NCI-H187 treated with DMSO at 0.1 percent for 48 hours (cell line): ENCODE measurements around the gene DUSP28.

Experiments used
- DNase-seq: peaks from one replicate; lab custom pipeline; 2025; lab: John Stamatoyannopoulos, UW

The DUSP28 gene

DNA sequence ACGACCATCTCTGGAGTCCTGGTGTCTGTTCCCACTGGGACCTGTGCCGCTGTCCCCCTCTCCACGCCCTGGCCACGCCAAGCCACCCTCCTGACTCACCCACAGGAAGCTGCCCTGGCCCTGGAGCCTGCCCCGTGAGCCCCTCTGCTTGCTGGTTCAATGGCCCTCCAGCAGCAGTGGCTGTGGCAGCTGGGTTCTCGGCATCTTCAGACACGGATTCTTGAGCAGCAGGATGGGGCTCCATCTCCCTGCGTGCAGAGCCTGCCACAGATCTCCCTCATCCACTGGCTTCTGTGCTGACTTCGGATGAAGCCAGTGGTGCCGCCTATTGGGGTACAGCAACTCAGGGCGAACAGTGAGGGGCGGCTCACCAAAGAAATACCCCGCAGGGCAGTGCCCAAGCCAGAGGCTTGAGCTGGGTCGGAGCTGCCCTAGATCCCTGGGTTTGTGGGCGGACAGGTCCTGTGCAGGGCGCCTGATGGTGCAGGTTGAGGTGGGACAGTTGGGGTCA lies 40.3 kb downstream of the DUSP28 start:
- DNase-seq, result no peak

DNA sequence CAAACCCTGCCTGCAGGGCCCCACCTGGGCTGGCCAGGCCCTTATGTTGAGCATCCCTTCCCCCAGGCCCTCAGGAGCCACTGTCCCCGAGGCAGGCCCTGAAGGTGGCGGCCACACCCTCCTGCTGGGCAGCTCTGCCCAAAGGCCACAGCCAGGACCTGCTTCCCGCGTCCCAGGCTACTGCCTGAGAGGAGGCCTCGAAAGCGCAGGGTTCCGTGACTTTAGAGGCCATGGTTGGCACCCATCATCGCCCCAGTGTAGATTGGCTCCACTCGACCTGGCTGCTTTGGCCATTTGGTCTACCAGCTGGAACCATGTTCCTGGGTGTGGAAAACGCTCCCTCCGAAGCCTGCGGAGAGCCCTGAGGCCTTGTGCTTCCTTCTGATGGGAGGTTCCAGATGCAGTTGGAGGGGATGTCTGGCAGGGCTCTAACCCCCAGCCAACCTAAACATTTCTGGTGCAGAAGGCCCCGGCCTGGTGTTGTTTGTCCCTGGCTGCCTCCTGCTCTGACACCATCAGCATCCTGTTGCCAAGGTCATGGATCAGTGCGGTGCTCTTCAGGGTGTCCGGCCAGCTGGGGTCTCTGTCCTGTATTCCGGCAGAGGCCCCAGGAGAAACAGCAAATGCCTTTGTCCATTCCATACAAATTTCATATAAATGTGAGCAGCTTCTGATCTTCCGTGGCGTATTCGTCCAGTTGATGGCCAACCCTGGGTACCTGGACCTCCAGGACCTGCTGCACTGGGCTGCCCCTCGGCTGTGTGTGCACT lies 41.1 kb downstream of the DUSP28 start:
- DNase-seq, result no peak

DNA sequence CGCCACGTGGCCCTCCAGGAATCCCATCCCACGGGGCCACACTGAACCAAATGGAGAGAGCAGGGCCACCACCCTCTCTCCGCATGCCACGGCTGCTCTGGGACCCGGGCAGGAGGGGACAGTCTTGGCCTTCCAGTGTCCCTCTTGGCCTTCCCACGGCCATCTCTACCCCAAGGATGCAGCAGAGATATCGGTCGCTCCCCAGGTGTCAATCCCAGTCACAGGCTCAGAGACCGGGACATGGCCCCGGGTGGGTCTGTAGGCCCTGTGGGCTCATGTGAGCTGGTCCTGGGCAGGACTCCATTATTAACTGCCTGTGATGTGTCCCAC lies 41.6 kb downstream of the DUSP28 start:
- DNase-seq, result no peak

- no peak for DNase-seq
These were observed 42.3 kb downstream of the DUSP28 start for GRCh38 chr2:240602266-240603050.

GRCh38 chr2:240603081-240603835 lies 43.1 kb downstream of the DUSP28 start:
- DNase-seq, result no peak

- DNase-seq, result no peak
These were observed 43.7 kb downstream of the DUSP28 start for GRCh38 chr2:240603846-240604245.

GRCh38 chr2:240604291-240604938 lies 44.3 kb downstream of the DUSP28 start:
- DNase-seq, result no peak

GRCh38 chr2:240604939-240605716 lies 45.0 kb downstream of the DUSP28 start:
- no peak for DNase-seq

- DNase-seq, result no peak
These were observed 45.9 kb downstream of the DUSP28 start for GRCh38 chr2:240605867-240606743.

DNA sequence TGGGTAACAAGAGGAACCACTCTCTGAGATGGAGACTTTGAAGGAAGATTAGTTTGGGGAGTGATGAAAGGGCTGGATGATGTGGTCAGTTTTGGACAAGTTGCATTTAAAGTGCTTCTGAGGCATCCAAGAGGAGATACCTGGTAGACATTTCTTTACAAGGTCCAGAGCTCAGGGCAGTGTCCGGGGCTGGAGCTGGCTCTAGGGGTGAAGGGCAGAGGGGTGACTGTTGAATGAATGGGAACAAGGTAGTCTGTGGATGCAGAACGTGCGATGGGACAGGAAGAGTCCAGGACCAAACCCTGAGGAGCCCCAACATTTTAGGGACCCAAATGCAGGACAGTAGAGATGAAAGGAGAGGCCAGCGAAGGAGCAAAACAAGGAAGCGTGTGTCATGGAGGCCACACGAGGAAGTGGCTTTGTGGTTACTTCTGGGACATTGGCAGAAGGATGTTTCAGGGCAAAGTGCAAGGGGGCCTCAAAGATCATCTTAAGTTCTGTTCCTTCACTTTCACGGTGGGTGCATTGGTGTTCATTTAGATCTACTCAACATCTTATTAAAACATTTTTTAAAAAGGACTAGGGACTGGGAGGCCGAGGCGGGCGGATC lies 51.5 kb downstream of the DUSP28 start:
- no peak for DNase-seq
